HUDEP-2 (cell line): ENCODE measurements around the gene MAML3.

ENCODE experiments used
- DNase-seq, 76 experiments: peaks; one replicate each; lab custom pipeline; 2025; ENCODE audit not compliant: unreplicated experiment in 76 of 76; lab: John Stamatoyannopoulos, UW

The MAML3 gene

GRCh38 chr4:139674875-139675550 lies 479.0 kb downstream of the MAML3 start:
- no peak for DNase-seq

- DNase-seq, result no peak
Measured at GRCh38 chr4:139672732-139673131, 481.3 kb downstream of the MAML3 start.

GRCh38 chr4:139672215-139672614 lies 481.8 kb downstream of the MAML3 start:
- no peak for DNase-seq

- DNase-seq, result no peak
Measured at GRCh38 chr4:139670775-139671174, 483.2 kb downstream of the MAML3 start.

DNA sequence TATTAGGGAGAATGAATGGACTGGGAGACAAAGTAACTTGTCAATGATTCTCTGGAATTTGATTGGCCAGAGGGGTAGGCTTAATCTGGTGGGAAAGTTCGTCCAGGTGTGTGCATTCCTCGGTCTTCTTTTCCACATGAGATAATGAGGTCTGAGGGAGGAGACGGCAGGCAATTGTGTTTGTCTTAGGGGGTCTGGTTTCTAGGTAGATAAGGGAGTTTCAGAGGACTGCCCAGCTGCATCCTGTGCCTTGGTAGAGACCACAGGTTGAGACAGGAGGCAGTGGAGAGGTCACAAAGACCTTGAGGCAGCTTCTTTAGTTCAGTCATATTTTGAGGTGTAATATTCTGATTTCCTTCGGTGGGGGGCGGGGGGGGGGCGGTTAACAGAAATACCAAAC lies 484.1 kb downstream of the MAML3 start:
- DNase-seq, result no peak

DNA sequence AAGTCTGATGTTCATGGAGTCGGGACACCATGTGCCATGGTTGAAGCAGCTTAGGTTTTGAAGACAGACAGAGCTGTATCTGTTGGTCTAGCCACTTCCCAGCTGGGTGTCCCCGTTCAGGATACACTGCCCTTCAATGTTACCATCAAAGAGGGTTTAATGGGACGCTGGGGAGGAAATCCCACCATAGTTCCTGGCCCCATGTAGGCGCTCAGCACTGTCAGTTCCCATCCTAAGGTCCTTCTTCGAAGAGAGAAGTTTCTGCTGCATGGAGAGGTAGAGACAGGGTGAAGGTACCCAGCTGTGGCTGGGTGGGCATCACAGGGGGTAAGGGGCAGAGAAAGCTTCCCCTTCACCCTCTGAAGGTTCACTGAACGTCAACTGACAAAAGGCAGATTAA lies 484.6 kb downstream of the MAML3 start:
- DNase-seq, result no peak

DNA sequence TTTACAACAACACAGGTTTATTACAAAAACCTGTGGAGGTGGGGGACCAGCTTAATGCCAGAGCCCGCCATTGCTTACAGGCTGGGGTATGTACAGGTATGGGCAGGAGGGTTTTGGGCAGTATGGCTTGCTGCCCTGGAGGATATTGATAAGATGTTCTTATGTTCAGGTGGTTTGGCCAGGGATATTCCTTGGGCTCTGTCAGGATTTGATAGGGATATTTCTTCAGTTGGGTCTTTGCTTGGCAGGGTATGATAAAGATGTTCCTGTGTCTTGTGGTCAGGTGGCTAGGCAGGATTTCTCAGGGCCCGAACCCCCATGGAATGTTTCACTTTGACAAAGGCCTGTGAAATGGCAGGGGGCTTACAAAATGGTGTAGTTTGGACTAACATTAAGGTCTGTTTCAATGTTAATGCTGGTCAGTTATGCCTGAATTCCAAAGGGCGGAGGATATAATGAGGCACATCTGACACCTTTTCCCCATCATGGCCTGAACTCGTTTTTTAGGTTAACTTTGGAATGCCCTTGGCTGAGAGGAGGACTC lies 485.3 kb downstream of the MAML3 start:
- DNase-seq, result peak in 7 of 76 experiments; percentile 8 to 27 (median 15)

GRCh38 chr4:139668036-139668435 lies 485.9 kb downstream of the MAML3 start:
- DNase-seq, result peak in 4 of 76 experiments; percentile 7 to 43 (median 13)
